ENCODE measurements around the gene TMEM185B.

Gene TMEM185B

DNA sequence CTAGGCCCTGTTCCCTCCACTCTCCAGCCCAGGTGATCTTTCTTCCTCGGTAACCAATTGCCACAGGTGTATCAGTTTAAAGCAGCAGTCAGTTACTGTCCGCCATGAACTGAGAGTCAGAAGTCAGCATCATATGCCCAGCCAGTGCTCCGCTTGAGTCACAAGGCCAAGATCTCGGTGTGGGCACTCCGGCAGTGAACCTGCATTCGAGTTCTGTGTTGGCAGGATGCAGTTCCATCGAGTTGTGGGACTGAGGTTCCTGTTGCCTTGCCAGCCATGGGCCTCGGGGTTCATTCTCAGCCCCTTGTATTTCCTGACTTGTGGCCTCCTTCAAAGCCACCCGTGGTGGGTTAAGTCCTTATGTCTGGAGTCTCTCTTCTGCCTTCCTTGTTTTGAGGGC lies 3.1 kb upstream of the TMEM185B start:
- TF ChIP-seq, protein P1, sequence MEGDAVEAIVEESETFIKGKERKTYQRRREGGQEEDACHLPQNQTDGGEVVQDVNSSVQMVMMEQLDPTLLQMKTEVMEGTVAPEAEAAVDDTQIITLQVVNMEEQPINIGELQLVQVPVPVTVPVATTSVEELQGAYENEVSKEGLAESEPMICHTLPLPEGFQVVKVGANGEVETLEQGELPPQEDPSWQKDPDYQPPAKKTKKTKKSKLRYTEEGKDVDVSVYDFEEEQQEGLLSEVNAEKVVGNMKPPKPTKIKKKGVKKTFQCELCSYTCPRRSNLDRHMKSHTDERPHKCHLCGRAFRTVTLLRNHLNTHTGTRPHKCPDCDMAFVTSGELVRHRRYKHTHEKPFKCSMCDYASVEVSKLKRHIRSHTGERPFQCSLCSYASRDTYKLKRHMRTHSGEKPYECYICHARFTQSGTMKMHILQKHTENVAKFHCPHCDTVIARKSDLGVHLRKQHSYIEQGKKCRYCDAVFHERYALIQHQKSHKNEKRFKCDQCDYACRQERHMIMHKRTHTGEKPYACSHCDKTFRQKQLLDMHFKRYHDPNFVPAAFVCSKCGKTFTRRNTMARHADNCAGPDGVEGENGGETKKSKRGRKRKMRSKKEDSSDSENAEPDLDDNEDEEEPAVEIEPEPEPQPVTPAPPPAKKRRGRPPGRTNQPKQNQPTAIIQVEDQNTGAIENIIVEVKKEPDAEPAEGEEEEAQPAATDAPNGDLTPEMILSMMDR (conservative IDR thresholded peaks at IDR 0.05; ENCODE audit: low read length) = no peak
- H3K4me3 ChIP-seq (ENCODE audit: low read length) = no peak overlapping the region
- no peak for DNase-seq (ENCODE audit: low read depth)

DNA sequence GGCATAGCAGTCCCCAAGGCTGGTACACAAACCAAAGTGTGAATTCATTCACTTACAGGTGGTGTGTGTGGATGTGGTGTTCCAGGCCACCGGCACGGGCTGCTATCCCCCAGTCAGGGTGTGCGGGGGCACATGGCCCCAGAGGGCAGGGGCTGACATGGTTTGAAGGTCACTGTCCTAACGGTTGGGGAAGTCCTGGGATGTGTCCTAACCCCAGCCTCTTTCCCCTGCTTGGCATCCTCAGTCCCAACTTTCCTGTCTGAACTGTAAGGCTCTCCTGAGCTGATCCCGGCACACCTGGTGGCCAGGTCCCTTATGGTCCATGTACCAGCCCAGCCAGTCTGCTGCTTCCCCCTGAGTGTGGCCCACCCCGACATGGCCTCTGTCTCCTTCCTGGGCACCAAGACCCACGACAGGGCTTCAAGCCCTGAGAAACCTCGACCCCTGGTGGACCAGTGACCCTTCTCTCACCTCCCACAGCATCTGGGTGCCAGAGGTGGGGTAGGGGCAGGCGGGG lies 2.4 kb upstream of the TMEM185B start:
- H3K4me3 ChIP-seq (ENCODE audit: low read length) = no peak overlapping the region
- no peak for DNase-seq (ENCODE audit: low read depth)
- TF ChIP-seq, protein P1 (conservative IDR thresholded peaks at IDR 0.05; ENCODE audit: low read length) = no peak

DNA sequence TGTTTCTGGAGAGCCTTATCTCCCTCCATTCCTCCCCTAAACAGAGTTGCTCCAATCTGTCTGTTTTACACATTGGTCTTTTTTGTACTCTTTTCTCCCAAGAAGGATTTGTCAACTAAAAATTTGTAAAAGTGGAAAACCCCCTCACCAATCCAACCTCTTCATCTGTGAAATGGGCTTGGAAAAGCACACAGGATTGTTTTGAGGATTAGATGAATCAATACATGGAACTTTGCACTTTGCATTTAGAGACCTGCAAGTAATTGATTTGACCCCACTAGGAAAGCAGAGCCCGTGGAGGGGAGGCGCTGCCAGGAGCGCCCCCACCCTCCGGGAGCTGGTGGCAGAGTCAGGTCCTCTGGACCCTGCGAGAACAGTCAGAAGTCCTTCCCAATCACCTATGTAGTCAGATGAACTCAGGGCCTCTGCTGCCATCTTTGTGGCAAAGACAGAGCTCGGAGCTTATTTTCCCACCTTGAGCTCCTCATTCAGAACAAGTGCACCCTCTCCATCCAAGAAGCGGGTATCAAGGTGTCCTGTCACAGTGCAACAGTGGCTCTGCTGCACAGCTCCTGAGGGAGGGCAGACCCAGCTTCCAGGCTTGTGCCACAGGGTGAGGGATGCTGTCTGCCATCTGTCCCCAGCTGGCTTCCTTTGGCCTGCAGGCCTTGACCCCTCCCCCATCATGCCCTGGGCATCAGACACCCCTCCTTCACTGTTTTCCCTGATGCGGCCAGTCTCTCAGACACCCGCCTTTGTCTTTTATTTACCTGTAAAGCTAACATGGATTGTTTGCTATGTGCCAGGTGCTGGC lies 1.7 kb upstream of the TMEM185B start:
- no peak for DNase-seq (ENCODE audit: low read depth)
- H3K4me3 ChIP-seq (ENCODE audit: low read length) = no peak overlapping the region
- TF ChIP-seq, protein P1 (conservative IDR thresholded peaks at IDR 0.05; ENCODE audit: low read length) = no peak

DNA sequence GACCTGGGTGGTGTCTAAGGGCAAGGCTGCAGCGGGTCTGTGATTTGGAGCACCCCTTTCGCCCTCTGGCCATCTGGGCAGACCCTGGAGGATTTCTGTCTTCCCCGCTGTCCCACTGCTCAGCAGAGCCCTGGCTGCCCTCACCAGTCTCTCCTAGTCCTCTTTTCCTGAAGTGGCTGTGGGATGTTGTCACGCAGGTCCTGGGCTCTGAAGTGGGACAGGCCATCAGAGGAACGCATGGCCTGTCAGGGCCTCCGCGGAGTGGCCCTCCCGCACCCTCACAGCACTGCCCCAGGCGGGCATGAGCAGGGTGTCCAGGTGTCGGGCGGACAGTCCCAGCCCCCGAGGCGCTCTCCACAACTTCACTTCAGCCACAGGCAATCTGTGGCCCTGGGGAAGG lies 1.1 kb upstream of the TMEM185B start:
- DNase-seq (ENCODE audit: low read depth) = no peak
- TF ChIP-seq, protein P1 (conservative IDR thresholded peaks at IDR 0.05; ENCODE audit: low read length) = no peak
- no peak overlapping the region for H3K4me3 ChIP-seq (ENCODE audit: low read length)

DNA sequence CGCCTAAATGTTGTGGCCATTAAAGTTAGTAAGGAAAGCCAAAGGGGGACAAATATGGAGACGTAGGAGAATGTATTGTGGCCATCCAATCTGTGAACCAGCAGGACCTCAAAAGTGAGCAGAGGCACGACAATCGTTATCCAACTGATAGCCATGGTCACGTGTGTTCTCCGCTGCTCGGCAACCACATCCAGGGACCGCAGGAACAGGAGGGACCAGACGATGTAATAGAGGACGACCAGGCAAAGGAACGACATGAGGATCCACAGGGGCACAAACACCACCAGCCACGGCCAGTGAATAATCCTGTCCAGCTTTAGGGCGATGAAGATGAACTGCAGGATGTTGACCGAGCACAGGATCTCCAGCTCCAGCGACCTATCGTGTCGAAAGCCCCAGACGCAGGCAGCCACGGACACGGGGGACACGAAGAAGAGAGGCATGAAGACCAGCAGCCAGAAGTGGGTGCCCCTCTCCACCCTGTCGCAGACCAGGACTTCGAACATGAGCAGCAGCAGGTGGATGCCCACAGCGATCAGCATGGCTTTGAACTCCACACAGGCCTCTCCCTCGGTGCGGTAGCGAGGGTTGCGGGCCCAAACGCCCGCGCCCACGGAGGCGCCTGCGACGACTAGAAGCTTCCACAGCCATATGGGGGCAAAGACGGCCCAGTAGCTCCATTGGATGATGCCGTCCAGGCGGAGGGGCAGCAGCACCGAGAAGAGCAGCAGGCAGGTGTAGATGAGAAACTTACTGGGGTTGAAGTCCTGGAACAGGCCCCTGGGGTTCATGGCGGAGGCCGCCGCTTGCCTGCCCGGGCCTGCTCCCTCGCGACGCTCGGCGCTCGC lies 790 bp downstream of the TMEM185B start:
- H3K4me3 ChIP-seq (ENCODE audit: low read length) = peak overlapping the region; percentile 66
- DNase-seq (ENCODE audit: low read depth) = no peak
- TF ChIP-seq, protein P1 (conservative IDR thresholded peaks at IDR 0.05; ENCODE audit: low read length) = no peak

DNA sequence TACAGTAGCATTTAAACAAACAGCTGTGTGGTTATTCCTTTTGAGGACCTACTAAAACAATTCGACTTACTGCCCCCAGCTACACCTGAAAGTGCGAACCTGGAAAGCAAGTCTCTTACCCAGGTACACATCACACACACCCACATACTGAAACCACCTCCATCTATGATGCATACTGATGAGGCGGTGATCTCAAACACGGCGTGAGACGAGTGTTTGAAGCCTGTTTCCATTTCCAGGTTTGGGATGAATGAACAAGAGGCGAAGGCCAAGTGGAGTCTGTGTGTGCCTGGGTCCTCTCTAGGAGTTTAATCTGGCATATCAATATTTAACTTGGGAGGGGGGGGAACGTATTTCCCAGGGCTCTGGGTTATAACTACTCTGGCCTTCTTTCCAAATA lies 1.6 kb downstream of the TMEM185B start:
- H3K4me3 ChIP-seq (ENCODE audit: low read length) = no peak overlapping the region
- TF ChIP-seq, protein P1 (conservative IDR thresholded peaks at IDR 0.05; ENCODE audit: low read length) = no peak

More for the DNA sequence above, 1.6 kb downstream of the TMEM185B start:
- no peak for DNase-seq (ENCODE audit: low read depth)
